Kidney (tissue), 14 donors: ENCODE measurements around the gene INTS3. TPM values are rescaled to one million over a fixed set of nuclear protein-coding genes. Genes with fewer than 3 reads are reported as not detected.
"Not testable (repeated sequence)": the region's sequence is repeated elsewhere in the genome, so short reads cannot be mapped to it uniquely, and the experiment has no call there.

ENCODE experiments used
- DNase-seq, 5 donors: peaks; one replicate each; pipeline ENCODE4 v3.0.0-alpha.2; 2013 to 2020
- FAIRE-seq: peaks from 2 replicates; lab custom pipeline; 2012; peaks lifted over from hg19 to GRCh38; lab: Jason Lieb, UNC
- H3K27ac ChIP-seq, 2 donors: one replicate each; pipeline ENCODE4 v1.7.0; 2013; ENCODE audit warnings: low read depth in 2 of 2, low read length in 2 of 2, inconsistent platforms in 1 of 2
- H3K27me3 ChIP-seq: one replicate; pipeline ENCODE4 v1.7.1; 2013; ENCODE audit warnings: low read length, inconsistent platforms; ENCODE audit not compliant: control insufficient read depth, insufficient read depth
- H3K36me3 ChIP-seq, 3 donors: one replicate each; pipeline versions ENCODE4 v1.7.0 to v1.7.1; 2013; ENCODE audit warnings: low read length in 3 of 3, control low read depth in 1 of 3, inconsistent platforms in 1 of 3; ENCODE audit not compliant: insufficient read depth in 3 of 3, control insufficient read depth in 2 of 3
- H3K4me1 ChIP-seq, 3 donors: one replicate each; pipeline versions ENCODE4 v1.7.0 to v1.7.1; 2013; ENCODE audit warnings: low read length in 3 of 3, inconsistent platforms in 1 of 3, low read depth in 1 of 3; ENCODE audit not compliant: control insufficient read depth in 2 of 3, insufficient read depth in 2 of 3
- H3K4me3 ChIP-seq, 3 donors: one replicate each; pipeline versions ENCODE4 v1.7.0 to v1.8.1; 2013; ENCODE audit warnings: low read length in 3 of 3, control low read depth in 1 of 3, inconsistent platforms in 1 of 3
- H3K9ac ChIP-seq, 3 donors: one replicate each; pipeline versions ENCODE4 v1.7.0 to v1.7.1; 2013; ENCODE audit warnings: low read length in 3 of 3, control low read depth in 1 of 3, inconsistent platforms in 1 of 3
- H3K9me3 ChIP-seq, 3 donors: one replicate each; pipeline versions ENCODE4 v1.7.0 to v1.7.1; 2013; ENCODE audit warnings: low read length in 3 of 3, control low read depth in 1 of 3, inconsistent platforms in 1 of 3; ENCODE audit not compliant: control insufficient read depth in 2 of 3, insufficient read depth in 1 of 3
- CTCF ChIP-seq: IDR thresholded peaks from 3 replicates; pipeline ENCODE4 v1.5.1; 2012; ENCODE audit warnings: mild to moderate bottlenecking, moderate library complexity, borderline replicate concordance; ENCODE audit not compliant: insufficient read depth; ENCODE audit errors: extremely low read depth
- intact Hi-C: fragments of 100-400 bp; cut with DNase I; formaldehyde crosslinking; loops from one replicate; pipeline ENCODE4 v1.11.1; 2022
- polyA plus RNA-seq: library from polyadenylated mRNA; stranded (reverse); fragments of 350-450 nt; fragmentation: Illumina TruSeq; extraction: RNeasy Lipid Tissue Mini Kit (QIAGEN cat#74804); gene quantifications from one replicate; pipeline ENCODE4 v1.2.3, GENCODE V29; 2014; ENCODE audit warnings: low read depth, low replicate concordance; ENCODE audit not compliant: insufficient read depth
- total RNA-seq: library from RNA; stranded (reverse); fragmentation: NEBNext Ultra II Directional; extraction: Animal tissue kit (Norgen Biotek cat#: 25700); gene quantifications from one replicate; pipeline ENCODE4 v1.2.1, GENCODE V29; 2021
- donor health status: control.
- donor health status: control.
- donor health status: control.
- donor health status: control.
- donor health status: control.
- donor health status: DM: yes; HTN: yes; CAD: no.
- donor health status: Normal renal cell carcinoma (clear cell type).

INTS3 gene
- total and polyA plus RNA-seq, 2 donors from 2014 or later: 42.7 to 74.8 TPM

GRCh38 chr1:153764310-153764709 is 36.5 kb downstream of the INTS3 start:
- no peak for TF ChIP-seq CTCF
- H3K27ac ChIP-seq: peak overlapping the region in 1 of 2 donors; percentile 55
- H3K9ac ChIP-seq: no peak overlapping the region
- H3K4me3 ChIP-seq: no peak overlapping the region
- peaks cover 11 to 62% (median 56%) of the 10 kb centered on the region in 3 donors for H3K36me3 ChIP-seq
- peaks cover 0 to 12% (median 0%) of the 10 kb centered on the region in 3 donors for H3K4me1 ChIP-seq
- no peak for DNase-seq
- intact Hi-C loops: loop anchor here (10.0 kb wide), 1 partner anchor 80 kb away; no protein-coding TSS in a partner anchor
- no peaks in the 10 kb centered on the region for H3K27me3 ChIP-seq
- FAIRE-seq: no peak
- no peaks in the 10 kb centered on the region for H3K9me3 ChIP-seq

GRCh38 chr1:153766663-153767062 is 38.8 kb downstream of the INTS3 start:
- not testable (repeated sequence) for H3K9ac ChIP-seq, H3K27ac ChIP-seq, DNase-seq, FAIRE-seq, H3K27me3 ChIP-seq, H3K4me3 ChIP-seq, H3K9me3 ChIP-seq
- Histone ChIP-seq H3K36me3 (peaks cover 14 to 53% (median 37%) of the 10 kb centered on the region in 3 donors), H3K4me1 (peaks cover 0 to 18% (median 6%) of the 10 kb centered on the region in 3 donors)
- intact Hi-C loops: loop anchor here (10.0 kb wide), 1 partner anchor 82 kb away; no protein-coding TSS in a partner anchor

- TF ChIP-seq CTCF: no peak
- Histone ChIP-seq H3K27me3 (no peaks in the 10 kb centered on the region), H3K9ac (no peak overlapping the region), H3K9me3 (no peaks in the 10 kb centered on the region), H3K4me1 (peaks cover 0 to 18% (median 6%) of the 10 kb centered on the region in 3 donors), H3K4me3 (no peak overlapping the region), H3K27ac (no peak overlapping the region), H3K36me3 (peaks cover 13 to 59% (median 38%) of the 10 kb centered on the region in 3 donors)
- intact Hi-C loops: loop anchor here (10.0 kb wide), 1 partner anchor 83 kb away; no protein-coding TSS in a partner anchor
- no peak for FAIRE-seq
- DNase-seq: no peak
Observed at GRCh38 chr1:153767519-153767918, 39.7 kb downstream of the INTS3 start.

- no peaks in the 10 kb centered on the region for H3K27me3 ChIP-seq
- intact Hi-C loops: loop anchor here (10.0 kb wide), 1 partner anchor 84 kb away; no protein-coding TSS in a partner anchor
- TF ChIP-seq CTCF: no peak
- H3K9ac ChIP-seq: no peak overlapping the region
- peaks cover 0 to 17% (median 6%) of the 10 kb centered on the region in 3 donors for H3K4me1 ChIP-seq
- no peak overlapping the region for H3K4me3 ChIP-seq
- peaks cover 9 to 54% (median 32%) of the 10 kb centered on the region in 3 donors for H3K36me3 ChIP-seq
- H3K27ac ChIP-seq: no peak overlapping the region
- H3K9me3 ChIP-seq: no peaks in the 10 kb centered on the region
- DNase-seq (no peak), FAIRE-seq (no peak)
Observed at GRCh38 chr1:153768316-153769181, 40.7 kb downstream of the INTS3 start.
